Prostate gland (tissue), 2 donors: ENCODE results near the gene SERPINA1. TPM values are rescaled to one million over a fixed set of nuclear protein-coding genes. Genes with fewer than 3 reads are reported as not detected.

Experiments
- DNase-seq: peaks from one replicate; pipeline ENCODE4 v3.0.0-alpha.2; 2019; ENCODE audit warnings: low spot score
- H3K27ac ChIP-seq, 2 donors: fragments of 200-600 bp; sonication (generic); 2 replicates each; pipeline ENCODE4 v1.5.1; 2017 to 2019
- H3K27me3 ChIP-seq: fragments of 200-600 bp; sonication (generic); replicated peaks from 2 replicates; pipeline ENCODE4 v1.5.1; 2019; ENCODE audit not compliant: insufficient read depth
- H3K36me3 ChIP-seq, 2 donors: fragments of 200-600 bp; sonication (generic); 1 replicate in 1 of 2; 2 replicates in 1 of 2; pipeline versions ENCODE4 v1.5.1 to v1.8.1; 2017 to 2019
- H3K4me1 ChIP-seq: fragments of 200-600 bp; sonication (generic); replicated peaks from 2 replicates; pipeline ENCODE4 v1.5.1; 2019
- H3K4me3 ChIP-seq, 2 donors: fragments of 200-600 bp; sonication (generic); 2 replicates each; pipeline ENCODE4 v1.5.1; 2017 to 2019
- H3K9me3 ChIP-seq: fragments of 200-600 bp; sonication (generic); 2 replicates; pipeline ENCODE4 v1.5.1; 2017
- CTCF ChIP-seq, 4 experiments: fragments of 200-600 bp in 2 of 4; fragments of 450-650 bp in 2 of 4; sonication (generic) in 2 of 4; IDR thresholded peaks; 1 replicate in 3 of 4; 2 replicates in 1 of 4; pipeline ENCODE4 v1.5.1; 2016 to 2019; ENCODE audit warnings: antibody characterized with exemption in 4 of 4, mild to moderate bottlenecking in 2 of 4, moderate library complexity in 2 of 4
- POLR2A ChIP-seq: fragments of 450-650 bp; IDR thresholded peaks from one replicate; pipeline ENCODE4 v1.6.1; 2016; ENCODE audit warnings: antibody characterized with exemption, mild to moderate bottlenecking
- POLR2AphosphoS5 ChIP-seq: sonication (generic); formaldehyde crosslinking; IDR thresholded peaks from one replicate; pipeline ENCODE4 v1.6.1; 2017; ENCODE audit warnings: antibody characterized with exemption
- WGBS: methylation state at CpG from one replicate; pipeline ENCODE4 v1.1.5; 2018; 5-methylcytosine and 5-hydroxymethylcytosine counted together
- intact Hi-C: fragments of 100-400 bp; cut with DNase I; formaldehyde crosslinking; loops from one replicate; pipeline ENCODE4 v1.14.2; 2022
- total RNA-seq, 2 donors: library from RNA; depleted of rRNA; stranded (reverse); fragments of >200 nt; gene quantifications; one replicate each; pipeline ENCODE4 v1.1.0, GENCODE V29; 2016

Gene SERPINA1
- total RNA-seq, 2 donors from 2014 or later: 4.9 to 9.8 TPM

- TF ChIP-seq POLR2A (no peak), POLR2AphosphoS5 (no peak), CTCF (IDR thresholded peaks at IDR 0.05) (no peak)
- WGBS: 93% methylated on average over 3 of the region's 3 CpGs
Measured at GRCh38 chr14:94383777-94384176, 4.6 kb downstream of the SERPINA1 start.

GRCh38 chr14:94382716-94383596 is 5.4 kb downstream of the SERPINA1 start:
- Histone ChIP-seq H3K4me3 (no peak overlapping the region), H3K9me3 (no peaks in the 10 kb centered on the region), H3K27me3 (no peaks in the 10 kb centered on the region), H3K36me3 (no peaks in the 10 kb centered on the region), H3K27ac (no peak overlapping the region), H3K4me1 (no peaks in the 10 kb centered on the region)
- TF ChIP-seq POLR2A (no peak), CTCF (IDR thresholded peaks at IDR 0.05) (no peak), POLR2AphosphoS5 (no peak)
- DNase-seq: no peak
- intact Hi-C loops: no loop called here
- 91% methylated on average over 18 of the region's 18 CpGs for whole genome bisulfite sequencing

More at GRCh38 chr14:94383777-94384176, 4.6 kb downstream of the SERPINA1 start:
- no peaks in the 10 kb centered on the region for H3K27me3 ChIP-seq
- H3K27ac ChIP-seq: no peak overlapping the region
- H3K4me1 ChIP-seq: no peaks in the 10 kb centered on the region
- no peaks in the 10 kb centered on the region for H3K36me3 ChIP-seq
- no peak for DNase-seq
- H3K9me3 ChIP-seq: no peaks in the 10 kb centered on the region
- H3K4me3 ChIP-seq: no peak overlapping the region
- intact Hi-C loops: no loop called here

- intact Hi-C loops: no loop called here
- TF ChIP-seq POLR2AphosphoS5 (no peak), CTCF (IDR thresholded peaks at IDR 0.05) (no peak), POLR2A (no peak)
Measured at GRCh38 chr14:94382099-94382715, 6.2 kb downstream of the SERPINA1 start.

GRCh38 chr14:94381149-94382030 is 7.0 kb downstream of the SERPINA1 start:
- no peak for DNase-seq
- no peak overlapping the region for H3K4me3 ChIP-seq
- TF ChIP-seq POLR2AphosphoS5: no peak
- no peak for TF ChIP-seq CTCF (IDR thresholded peaks at IDR 0.05)
- TF ChIP-seq POLR2A: no peak
- H3K9me3 ChIP-seq: no peaks in the 10 kb centered on the region
- H3K27me3 ChIP-seq: no peaks in the 10 kb centered on the region
- intact Hi-C loops: no loop called here
- no peaks in the 10 kb centered on the region for H3K4me1 ChIP-seq
- H3K36me3 ChIP-seq: no peaks in the 10 kb centered on the region
- 70% methylated on average over 7 of the region's 7 CpGs for WGBS
- H3K27ac ChIP-seq: no peak overlapping the region

More at GRCh38 chr14:94382099-94382715, 6.2 kb downstream of the SERPINA1 start:
- WGBS: 92% methylated on average over 4 of the region's 4 CpGs
- DNase-seq: no peak
- no peaks in the 10 kb centered on the region for H3K9me3 ChIP-seq
- H3K36me3 ChIP-seq: no peaks in the 10 kb centered on the region
- no peak overlapping the region for H3K4me3 ChIP-seq
- no peak overlapping the region for H3K27ac ChIP-seq
- no peaks in the 10 kb centered on the region for H3K27me3 ChIP-seq
- H3K4me1 ChIP-seq: no peaks in the 10 kb centered on the region
